Spleen (tissue), 11 donors: ENCODE data around the gene IMP4. TPM values are rescaled to one million over a fixed set of nuclear protein-coding genes. Genes with fewer than 3 reads are reported as not detected.

ENCODE experiments used
- DNase-seq: peaks from one replicate; pipeline ENCODE4 v3.0.0-alpha.2; 2020
- H3K27ac ChIP-seq, 8 donors: fragments of 200-600 bp; sonication (generic) in 7 of 8; 1 replicate in 4 of 8; 2 replicates in 4 of 8; pipeline versions ENCODE4 v1.5.0 to v1.8.0; 2016 to 2021; ENCODE audit warnings: inconsistent platforms in 4 of 8, mild to moderate bottlenecking in 4 of 8, moderate library complexity in 1 of 8
- H3K27me3 ChIP-seq, 7 donors: fragments of 200-600 bp; sonication (generic) in 6 of 7; replicated peaks in 1 of 7; 1 replicate in 4 of 7; 2 replicates in 3 of 7; pipeline versions ENCODE4 v1.5.0 to v1.8.0; 2016 to 2021; ENCODE audit warnings: inconsistent platforms in 3 of 7, mild to moderate bottlenecking in 1 of 7
- H3K36me3 ChIP-seq, 6 donors: fragments of 200-600 bp; sonication (generic) in 5 of 6; 1 replicate in 4 of 6; 2 replicates in 2 of 6; pipeline versions ENCODE4 v1.5.0 to v1.8.0; 2016 to 2021; ENCODE audit warnings: inconsistent platforms in 2 of 6
- H3K4me1 ChIP-seq, 6 donors: fragments of 200-600 bp; sonication (generic) in 5 of 6; 1 replicate in 3 of 6; 2 replicates in 3 of 6; pipeline versions ENCODE4 v1.5.0 to v1.8.0; 2016 to 2021; ENCODE audit warnings: inconsistent platforms in 3 of 6
- H3K4me3 ChIP-seq, 8 donors: fragments of 200-600 bp; sonication (generic) in 7 of 8; 1 replicate in 4 of 8; 2 replicates in 4 of 8; pipeline versions ENCODE4 v1.5.0 to v1.8.0; 2016 to 2021; ENCODE audit warnings: inconsistent platforms in 4 of 8, mild to moderate bottlenecking in 4 of 8, moderate library complexity in 2 of 8
- H3K9me3 ChIP-seq, 8 donors: fragments of 200-600 bp; sonication (generic) in 7 of 8; 1 replicate in 4 of 8; 2 replicates in 4 of 8; pipeline versions ENCODE4 v1.5.0 to v1.8.0; 2016 to 2021; ENCODE audit warnings: inconsistent platforms in 4 of 8
- CTCF ChIP-seq, 11 experiments: fragments of 200-600 bp in 7 of 11; fragments of 450-650 bp in 4 of 11; sonication (generic) in 4 of 11; IDR thresholded peaks in 8 of 11; conservative IDR thresholded peaks in 3 of 11; 1 replicate in 7 of 11; 2 replicates in 4 of 11; pipeline versions ENCODE4 v1.4.0 to v1.8.0; 2016 to 2021; ENCODE audit warnings: antibody characterized with exemption in 11 of 11, inconsistent platforms in 4 of 11, mild to moderate bottlenecking in 1 of 11
- POLR2A ChIP-seq, 3 donors: fragments of 450-650 bp; IDR thresholded peaks; one replicate each; pipeline ENCODE4 v1.5.1; 2017; ENCODE audit warnings: antibody characterized with exemption in 3 of 3, mild to moderate bottlenecking in 1 of 3
- POLR2AphosphoS5 ChIP-seq, 3 donors: sonication (generic); formaldehyde crosslinking; IDR thresholded peaks; one replicate each; pipeline ENCODE4 v1.5.1; 2017; ENCODE audit warnings: antibody characterized with exemption in 3 of 3
- WGBS, 5 donors: extraction: QIAGEN DNeasy Blood & Tissue Kit in 3 of 5; methylation state at CpG; one replicate each; pipeline versions ENCODE4 v1.1.5 to v1.1.7; 2013 to 2018; 5-methylcytosine and 5-hydroxymethylcytosine counted together
- intact Hi-C: fragments of 100-400 bp; cut with DNase I; formaldehyde crosslinking; loops from one replicate; pipeline ENCODE4 v1.15.0; 2023; ENCODE audit warnings: low total_unique reads
- polyA plus RNA-seq, 3 donors: library from polyadenylated mRNA; stranded (reverse); fragments of 200-250 nt; gene quantifications; one replicate each; pipeline ENCODE4 v1.2.1, GENCODE V29; 2013
- total RNA-seq, 7 donors: library from RNA; depleted of rRNA in 3 of 7; stranded (reverse); fragments of >200 nt in 3 of 7; fragmentation: NEBNext Ultra II Directional in 4 of 7; extraction: Animal tissue kit (Norgen Biotek cat#: 25700) in 4 of 7; gene quantifications; one replicate each; pipeline versions ENCODE4 v1.1.0 to v1.2.1, GENCODE V29; 2016 to 2021
- donor health status: healthy with polysubstance abuse.
- donor health status: DM: no; HTN: no; CAD: no; lungs with moderate emphysema.
- donor health status: DM: no; HTN: no; CAD: no.
- donor health status: Bipolar disorder and iron deficiency.
- donor health status: healthy.
- donor health status: DM: no; HTN: no; CAD: no.
- donor health status: DM: yes; HTN: yes; CAD: no.

IMP4 gene
- total and polyA plus RNA-seq, 10 donors, result 50.2 to 85.0 (median 66.7) TPM

GRCh38 chr2:130369965-130370341, 27.3 kb downstream of the IMP4 start:
- intact Hi-C loops, result no loop called here
- no peaks in the 10 kb centered on the region for H3K27me3 ChIP-seq
- H3K27ac ChIP-seq, result peak overlapping the region in 5 of 8 donors; percentile 3 to 98 (median 95)
- DNase-seq, result peak; percentile 74
- 89 to 95% (median 93%) methylated on average over 5 of the region's 5 CpGs for WGBS, 5 donors
- no peaks in the 10 kb centered on the region for H3K9me3 ChIP-seq
- H3K4me3 ChIP-seq, result peak overlapping the region in 1 of 8 donors; percentile 100
- H3K36me3 ChIP-seq, result peaks cover 0 to 35% (median 4%) of the 10 kb centered on the region in 6 donors
- TF ChIP-seq CTCF (IDR thresholded peaks at IDR 0.05 in 8 of 11, conservative IDR thresholded peaks at IDR 0.05 in 3 of 11) (no peak), POLR2AphosphoS5 (IDR thresholded peaks at IDR 0.05) (no peak), POLR2A (IDR thresholded peaks at IDR 0.05) (no peak)
- H3K4me1 ChIP-seq, result peaks cover 17 to 67% (median 53%) of the 10 kb centered on the region in 6 donors

DNA sequence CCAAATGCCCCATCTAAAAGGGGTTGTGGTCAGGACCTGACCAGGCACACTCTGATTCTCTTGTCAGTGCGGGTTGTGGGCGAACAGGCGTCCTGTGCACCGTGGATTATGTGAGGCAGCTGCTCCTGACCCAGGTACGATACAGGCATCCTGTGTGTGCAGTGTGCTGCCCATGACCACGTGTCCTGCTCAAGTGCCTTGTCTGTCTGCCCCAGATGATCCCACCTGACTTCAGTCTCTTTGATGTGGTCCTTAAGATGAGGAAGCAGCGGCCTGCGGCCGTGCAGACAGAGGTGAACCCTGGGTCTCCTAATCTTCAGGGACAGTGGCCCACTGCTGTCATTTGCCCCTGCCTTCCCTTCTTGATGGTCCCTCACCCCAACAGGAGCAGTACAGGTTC, 27.8 kb downstream of the IMP4 start:
- peaks cover 0 to 41% (median 8%) of the 10 kb centered on the region in 6 donors for H3K36me3 ChIP-seq
- peak overlapping the region in 7 of 8 donors; percentile 6 to 98 (median 95) for H3K27ac ChIP-seq
- H3K27me3 ChIP-seq, result no peaks in the 10 kb centered on the region
- intact Hi-C loops, result no loop called here
- TF ChIP-seq POLR2A (IDR thresholded peaks at IDR 0.05), result no peak
- TF ChIP-seq POLR2AphosphoS5 (IDR thresholded peaks at IDR 0.05), result peak in 2 of 3 donors; percentile 48 to 63
- no peaks in the 10 kb centered on the region for H3K9me3 ChIP-seq
- DNase-seq, result peak; percentile 86
- peaks cover 17 to 72% (median 59%) of the 10 kb centered on the region in 6 donors for H3K4me1 ChIP-seq
- H3K4me3 ChIP-seq, result peak overlapping the region in 4 of 8 donors; percentile 98 to 100 (median 100)
- WGBS, 5 donors, result 44 to 77% (median 73%) methylated on average over 4 to 9 of the region's 9 CpGs

- WGBS, 5 donors, result 16 to 30% (median 17%) methylated on average over 18 of the region's 18 CpGs
- Histone ChIP-seq H3K27ac (peak overlapping the region; percentile 91 to 98 (median 94)), H3K9me3 (no peaks in the 10 kb centered on the region), H3K36me3 (peaks cover 0 to 53% (median 15%) of the 10 kb centered on the region in 6 donors), H3K27me3 (no peaks in the 10 kb centered on the region), H3K4me3 (peak overlapping the region; percentile 97 to 100 (median 98)), H3K4me1 (peaks cover 25 to 84% (median 70%) of the 10 kb centered on the region in 6 donors)
- intact Hi-C loops, result no loop called here
- TF ChIP-seq POLR2A (IDR thresholded peaks at IDR 0.05) (no peak), POLR2AphosphoS5 (IDR thresholded peaks at IDR 0.05) (no peak), CTCF (IDR thresholded peaks at IDR 0.05 in 8 of 11, conservative IDR thresholded peaks at IDR 0.05 in 3 of 11) (no peak)
- DNase-seq, result peak; percentile 84
These were observed 29.0 kb downstream of the IMP4 start for GRCh38 chr2:130371723-130372054.

- peaks cover 25 to 90% (median 75%) of the 10 kb centered on the region in 6 donors for H3K4me1 ChIP-seq
- peak; percentile 98 for DNase-seq
- peaks cover 0 to 57% (median 15%) of the 10 kb centered on the region in 6 donors for H3K36me3 ChIP-seq
- peak overlapping the region; percentile 91 to 98 (median 94) for H3K27ac ChIP-seq
- 0 to 1% (median 1%) methylated on average over 18 to 81 of the region's 81 CpGs for WGBS, 5 donors
- TF ChIP-seq POLR2A (IDR thresholded peaks at IDR 0.05) (peak in 1 of 3 donors; percentile 59), POLR2AphosphoS5 (IDR thresholded peaks at IDR 0.05) (peak; percentile 84 to 90 (median 86)), CTCF (IDR thresholded peaks at IDR 0.05 in 8 of 11, conservative IDR thresholded peaks at IDR 0.05 in 3 of 11) (peak; percentile 76 to 94 (median 89))
- no peaks in the 10 kb centered on the region for H3K27me3 ChIP-seq
- intact Hi-C loops, result no loop called here
- peak overlapping the region; percentile 97 to 100 (median 98) for H3K4me3 ChIP-seq
- no peaks in the 10 kb centered on the region for H3K9me3 ChIP-seq
These were observed 29.5 kb downstream of the IMP4 start for GRCh38 chr2:130372055-130372832.
